NCI-H345 treated with DMSO at 0.1 percent for 48 hours (cell line): Measurements from ENCODE around the gene MRAP.
"Not testable (repeated sequence)": the region's sequence is repeated elsewhere in the genome, so short reads cannot be mapped to it uniquely, and the experiment has no call there.

Experiments used
- DNase-seq: peaks from one replicate; lab custom pipeline; 2025; ENCODE audit not compliant: unreplicated experiment; lab: John Stamatoyannopoulos, UW

The MRAP gene

GRCh38 chr21:32299695-32300094 is 1.0 kb downstream of the MRAP start:
- no peak for DNase-seq

GRCh38 chr21:32300117-32300681 is 1.5 kb downstream of the MRAP start:
- DNase-seq: no peak

- DNase-seq: no peak
Observed at GRCh38 chr21:32301596-32301995, 2.9 kb downstream of the MRAP start.

GRCh38 chr21:32302560-32302959 is 3.9 kb downstream of the MRAP start:
- no peak for DNase-seq

- DNase-seq: no peak
Observed at GRCh38 chr21:32303385-32303784, 4.7 kb downstream of the MRAP start.

- no peak for DNase-seq
Observed at GRCh38 chr21:32304998-32305397, 6.3 kb downstream of the MRAP start.

- DNase-seq: no peak
Observed at GRCh38 chr21:32306021-32306780, 7.5 kb downstream of the MRAP start.

GRCh38 chr21:32307706-32308105 is 9.1 kb downstream of the MRAP start:
- no peak for DNase-seq

GRCh38 chr21:32308696-32309095 is 10.0 kb downstream of the MRAP start:
- DNase-seq: no peak

GRCh38 chr21:32309906-32310460 is 11.3 kb downstream of the MRAP start:
- no peak for DNase-seq

GRCh38 chr21:32310976-32311375 is 12.3 kb downstream of the MRAP start:
- DNase-seq: not testable (repeated sequence)

GRCh38 chr21:32311621-32312020 is 13.0 kb downstream of the MRAP start:
- no peak for DNase-seq

GRCh38 chr21:32312326-32312725 is 13.7 kb downstream of the MRAP start:
- DNase-seq: no peak

- no peak for DNase-seq
Observed at GRCh38 chr21:32312976-32313375, 14.3 kb downstream of the MRAP start.

GRCh38 chr21:32314806-32315205 is 16.2 kb downstream of the MRAP start:
- DNase-seq: no peak

- no peak for DNase-seq
Observed at GRCh38 chr21:32315511-32316281, 17.0 kb downstream of the MRAP start.

GRCh38 chr21:32316361-32317215 is 17.9 kb downstream of the MRAP start:
- DNase-seq: no peak

- DNase-seq: no peak
Observed at GRCh38 chr21:32317726-32318125, 19.1 kb downstream of the MRAP start.

- no peak for DNase-seq
Observed at GRCh38 chr21:32319012-32319411, 20.4 kb downstream of the MRAP start.

GRCh38 chr21:32320059-32320458 is 21.4 kb downstream of the MRAP start:
- no peak for DNase-seq

- DNase-seq: no peak
Observed at GRCh38 chr21:32320726-32321125, 22.1 kb downstream of the MRAP start.
